COLO668 (cell line): ENCODE data around the gene AMBP.

ENCODE experiments used
- DNase-seq: peaks from one replicate; lab custom pipeline; 2025; ENCODE audit not compliant: unreplicated experiment; lab: John Stamatoyannopoulos, UW

Gene AMBP

DNA sequence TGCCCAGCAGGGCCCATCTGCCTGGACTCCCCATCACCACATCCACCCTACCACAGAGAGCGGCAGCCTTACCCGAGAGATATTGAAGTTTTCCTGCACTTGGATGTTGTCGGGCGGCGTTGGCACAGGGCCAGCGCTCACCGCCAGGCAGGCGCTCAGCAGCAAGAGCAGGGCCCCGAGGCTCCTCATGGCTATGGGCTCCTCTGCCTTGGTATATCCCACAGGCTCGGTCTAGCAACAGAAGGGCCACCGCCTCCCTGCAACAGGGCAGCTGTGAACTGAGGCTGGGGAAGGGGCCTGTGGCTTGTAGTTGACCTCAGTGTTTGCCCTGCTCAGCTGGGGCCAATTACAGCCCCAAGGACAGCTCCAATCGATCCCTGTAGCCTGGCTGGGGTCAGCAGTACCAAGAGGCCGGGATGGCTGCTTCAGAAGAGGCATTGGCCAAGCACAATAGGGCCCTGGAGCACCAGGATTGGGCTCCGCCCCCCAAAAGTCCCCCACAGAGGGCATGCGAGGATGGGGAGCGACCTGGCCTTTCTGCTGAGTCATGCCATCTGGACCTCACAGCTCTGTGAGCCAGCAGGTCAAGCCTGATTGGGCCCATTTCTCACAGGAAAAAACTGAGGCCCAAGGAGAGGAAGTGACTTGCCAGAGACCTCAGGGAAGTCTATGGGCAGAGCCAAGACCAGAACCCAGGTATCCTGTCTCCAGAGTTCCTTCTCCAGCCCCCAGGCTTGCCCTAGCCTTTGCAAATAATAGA lies at the start of gene AMBP:
Gene AMBP (minus strand): TSS at position 280 of the 760 bp plus-strand sequence. CDS start 91 bp downstream, at position 189.
- peak; percentile 60 for DNase-seq

GRCh38 chr9:114126247-114127060 lies 48.4 kb upstream of the AMBP start:
- DNase-seq, result no peak

GRCh38 chr9:114125476-114126013 lies 47.4 kb upstream of the AMBP start:
- no peak for DNase-seq

- DNase-seq, result no peak
These were observed 46.8 kb upstream of the AMBP start for GRCh38 chr9:114124666-114125475.

GRCh38 chr9:114124138-114124537 lies 46.0 kb upstream of the AMBP start:
- no peak for DNase-seq

DNA sequence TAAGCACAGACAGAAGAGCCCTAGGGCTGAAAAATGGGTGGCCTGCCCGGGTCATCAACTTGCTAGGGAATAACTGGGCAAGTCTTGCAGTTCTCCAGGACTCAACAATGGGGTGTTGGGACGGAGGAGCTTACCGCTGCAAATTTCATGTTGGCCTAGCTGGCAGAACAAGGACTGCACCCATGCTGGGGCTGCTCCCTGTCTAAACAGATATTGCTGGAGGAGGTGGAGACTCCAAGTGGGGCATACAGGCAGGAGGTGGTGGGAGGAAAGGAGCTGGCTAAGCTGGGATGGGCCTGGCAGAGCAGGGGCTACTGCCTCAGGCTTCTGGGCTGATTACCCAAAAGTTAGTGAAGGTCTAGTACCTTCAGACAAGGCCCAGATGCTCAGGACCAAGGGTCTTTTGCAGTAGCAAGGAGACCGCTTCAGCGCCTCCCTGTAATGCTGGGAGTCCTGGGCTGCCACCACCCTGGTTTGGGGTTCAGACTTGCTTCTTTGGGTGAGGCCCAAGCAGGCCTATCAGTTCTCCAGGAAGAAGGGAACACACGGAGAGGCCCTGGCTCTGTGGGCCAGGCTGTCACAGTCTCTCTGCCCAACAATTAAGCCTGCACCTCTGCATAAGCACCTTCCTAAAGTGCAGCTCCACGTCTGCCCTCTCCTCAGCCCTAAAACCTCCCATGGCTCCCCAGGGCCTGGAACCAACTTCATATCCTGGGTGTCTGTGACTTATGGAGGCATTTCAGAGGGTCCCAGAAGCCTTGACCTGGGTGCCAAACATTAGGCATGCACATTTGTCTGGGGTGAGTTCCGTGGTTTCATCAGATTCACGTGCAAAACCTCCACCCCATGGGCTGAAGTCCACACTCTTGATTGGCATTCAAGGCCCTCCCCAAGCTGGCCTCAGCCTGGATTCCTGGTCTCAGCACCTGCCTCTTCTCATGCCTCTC lies 45.2 kb upstream of the AMBP start:
- DNase-seq, result no peak

DNA sequence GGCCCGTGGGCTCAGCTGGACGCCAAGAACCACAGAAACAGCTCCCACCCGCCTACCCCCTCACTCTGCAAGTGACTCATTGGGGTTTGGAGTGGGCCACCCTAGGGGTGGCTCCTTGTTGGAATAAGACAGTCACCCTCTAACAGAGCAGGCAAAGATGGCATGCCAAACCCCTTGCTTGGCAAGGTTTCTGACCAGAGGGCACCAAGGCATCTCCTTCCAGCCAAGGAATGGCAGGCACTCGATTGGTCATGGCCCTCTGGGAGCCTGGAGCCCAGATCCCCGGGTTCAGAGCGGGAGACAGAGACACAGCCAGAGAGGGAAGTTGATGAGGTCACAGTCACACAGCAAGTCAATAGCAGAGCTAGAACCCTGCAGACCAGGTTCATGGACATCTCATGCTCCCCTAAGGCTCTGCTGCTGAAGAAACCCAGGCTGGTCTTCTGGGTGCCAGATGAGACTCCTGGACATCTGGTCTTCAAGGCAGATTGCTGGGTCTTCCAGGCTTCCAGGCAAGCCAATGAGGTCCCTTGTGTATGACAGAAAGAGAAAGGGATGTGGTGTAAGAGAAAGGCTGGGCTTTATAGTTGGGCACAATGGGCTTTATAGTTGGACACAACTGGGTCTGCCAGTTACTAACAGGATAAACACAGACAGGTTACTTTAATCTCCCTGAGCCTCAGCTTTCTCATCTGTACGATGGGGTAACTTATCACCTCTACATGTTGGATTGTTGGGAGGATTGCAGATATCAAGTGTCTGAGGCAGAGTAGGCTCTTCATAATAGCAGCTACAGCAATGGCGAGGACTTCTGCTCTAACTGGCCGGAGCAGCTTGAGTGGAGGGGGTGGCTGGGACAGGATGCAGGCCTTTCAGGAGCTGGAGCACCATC lies 44.3 kb upstream of the AMBP start:
- no peak for DNase-seq

- no peak for DNase-seq
These were observed 43.4 kb upstream of the AMBP start for GRCh38 chr9:114121227-114122135.

DNA sequence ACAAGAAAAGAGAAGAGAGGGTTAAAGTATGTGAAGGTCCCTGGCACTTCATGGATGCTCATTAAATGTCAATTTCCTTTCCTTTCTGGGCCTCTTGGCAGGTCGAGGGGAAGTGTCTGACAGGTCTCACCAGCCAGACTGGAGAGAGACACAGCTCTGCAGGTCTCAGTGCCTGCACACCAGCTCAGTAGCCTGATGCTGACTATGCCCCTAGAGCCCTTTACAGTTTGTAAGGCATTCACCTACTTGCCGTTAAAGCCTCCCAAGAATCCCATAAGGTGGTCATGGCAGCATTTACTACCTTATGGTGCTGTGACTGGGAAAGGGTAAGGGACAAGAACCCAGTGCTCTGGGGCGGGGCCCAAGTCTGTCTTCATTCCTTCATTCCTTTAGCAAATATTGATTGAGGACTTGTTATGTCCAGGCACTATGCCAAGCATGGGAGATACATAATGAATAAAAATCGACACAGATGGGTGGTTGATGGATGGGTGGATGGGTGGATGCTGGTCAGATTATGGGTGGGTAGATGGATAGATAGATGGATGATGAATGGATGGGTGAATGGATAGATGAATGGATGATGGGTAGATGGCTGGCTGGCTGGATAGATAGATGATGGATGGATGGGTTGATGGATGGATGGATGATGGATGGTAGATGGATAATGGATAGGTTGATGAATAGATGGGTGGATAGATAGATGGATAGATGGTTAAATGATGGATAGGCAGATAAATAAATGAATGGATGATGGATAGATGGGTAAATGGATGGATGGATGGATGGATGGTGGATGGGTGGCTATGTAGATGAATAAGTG lies 42.3 kb upstream of the AMBP start:
- DNase-seq, result no peak

- DNase-seq, result no peak
These were observed 41.4 kb upstream of the AMBP start for GRCh38 chr9:114119242-114120191.

DNA sequence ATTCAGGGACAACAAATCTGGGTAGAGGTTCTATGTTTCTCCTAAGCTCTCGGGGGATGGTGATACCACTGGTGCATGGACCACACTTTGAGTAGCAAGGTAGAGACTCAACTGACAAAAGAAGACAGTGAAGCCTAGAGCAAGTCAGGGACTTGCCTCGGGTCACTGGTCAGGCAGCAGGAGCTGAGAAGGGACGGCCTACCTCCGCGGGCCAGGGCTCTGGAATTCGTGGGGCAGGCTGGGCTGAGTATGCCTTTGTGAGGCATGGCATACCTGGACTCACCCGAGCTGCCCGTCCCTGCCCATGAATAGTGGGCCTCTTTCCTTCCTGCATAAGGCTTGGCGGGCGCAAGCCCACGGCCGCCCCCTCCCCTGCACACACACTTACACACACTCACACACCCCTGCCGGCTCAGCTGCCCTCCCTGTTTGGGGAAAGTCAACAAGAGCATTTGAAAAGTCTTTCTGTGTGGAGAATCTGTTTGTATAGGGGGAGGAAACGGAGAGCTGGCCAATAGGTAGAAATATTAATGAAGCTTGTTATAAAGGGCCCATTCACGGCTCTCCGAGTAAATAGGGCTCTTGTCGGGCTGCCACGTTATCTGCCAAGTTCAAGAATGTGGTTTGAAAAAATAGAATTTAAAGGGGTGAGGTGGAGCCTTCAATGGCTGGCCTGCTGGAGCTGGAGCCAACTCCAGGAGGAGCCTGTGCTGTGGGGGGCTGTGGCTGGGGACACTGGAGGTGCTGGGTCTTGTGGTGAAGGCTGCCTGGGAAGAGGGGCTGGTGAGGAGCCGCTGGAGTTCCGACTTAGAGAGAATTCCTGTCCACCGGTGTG lies 40.1 kb upstream of the AMBP start:
- peak; percentile 39 for DNase-seq

- no peak for DNase-seq
These were observed 39.5 kb upstream of the AMBP start for GRCh38 chr9:114117614-114117995.

GRCh38 chr9:114116126-114116747 lies 38.1 kb upstream of the AMBP start:
- no peak for DNase-seq

DNA sequence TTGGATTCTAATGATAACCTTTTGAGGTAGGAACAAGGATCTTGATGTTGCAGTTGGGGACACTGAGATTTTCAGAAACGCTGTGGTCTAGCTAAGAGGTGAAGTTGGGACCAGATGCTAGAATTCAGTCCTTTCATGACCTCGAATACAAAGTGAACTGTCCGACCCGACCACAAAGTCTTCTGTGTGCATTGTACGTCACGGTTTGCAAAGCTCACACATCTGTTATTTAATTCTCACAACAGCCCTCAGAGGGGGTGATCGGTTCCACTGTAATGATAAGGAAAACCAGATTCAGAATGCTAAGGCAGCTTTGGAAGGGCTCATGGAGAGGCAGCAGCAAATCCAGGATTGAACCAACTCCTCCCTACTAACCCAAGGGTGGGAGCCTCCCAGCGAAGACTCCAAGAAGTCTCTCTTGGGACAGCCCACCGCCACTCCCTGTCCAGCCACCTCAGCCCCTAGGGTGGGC lies 37.6 kb upstream of the AMBP start:
- DNase-seq, result no peak

GRCh38 chr9:114114364-114114763 lies 36.3 kb upstream of the AMBP start:
- DNase-seq, result no peak
